Pericardium fibroblast (primary cell): Measurements from ENCODE around the gene IMPG2. TPM values are rescaled to one million over a fixed set of nuclear protein-coding genes. Genes with fewer than 3 reads are reported as not detected.

ENCODE experiments used
- total RNA-seq: library from RNA; depleted of rRNA; stranded (reverse); fragments of >200 nt; gene quantifications from 2 replicates; pipeline ENCODE4 v1.2.3, GENCODE V29; 2015

Gene IMPG2
- total RNA-seq, result under 0.01 and 0.17 TPM in 2 replicates

DNA sequence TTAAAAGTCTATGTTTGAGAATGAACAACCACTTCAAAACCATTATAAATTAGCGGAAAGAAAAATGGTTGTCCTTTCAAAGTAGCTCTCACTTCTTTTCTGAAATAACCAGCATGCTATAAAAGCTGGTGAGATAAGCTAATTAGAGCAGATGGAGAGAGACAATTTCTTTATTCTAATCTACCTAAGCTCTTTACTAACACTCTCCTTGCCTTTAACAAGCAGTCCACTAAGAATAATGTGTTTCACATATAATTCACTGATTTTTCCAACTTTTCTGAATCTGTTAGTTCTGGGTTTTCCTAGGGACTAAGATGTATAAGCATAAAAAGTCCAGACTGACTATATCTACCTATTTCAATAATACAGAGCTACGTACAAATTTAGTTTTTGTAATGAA is at the start of gene IMPG2:
TSS of gene IMPG2 (minus strand) at position 101 of the 400 bp plus-strand sequence. CDS start 203 bp downstream, outside the sequence.

Other genes starting within 250 kb of the IMPG2 start
- gene SENP7, start 192.6 kb upstream of the IMPG2 start, total RNA-seq, result 2.4 and 4.8 TPM in 2 replicates
- gene TRMT10C, start 241.3 kb upstream of the IMPG2 start, total RNA-seq, result 18.8 and 22.6 TPM in 2 replicates